ENCODE data around the gene KRT15. TPM values are rescaled to one million over a fixed set of nuclear protein-coding genes. Genes with fewer than 3 reads are reported as not detected.

KRT15 gene
- total and polyA plus RNA-seq, 9 of the 15 experiments (the other 6 are each of a cell fraction or from before 2014, with no cell fraction given): 0.28 to 4.4 (median 0.56) TPM

DNA sequence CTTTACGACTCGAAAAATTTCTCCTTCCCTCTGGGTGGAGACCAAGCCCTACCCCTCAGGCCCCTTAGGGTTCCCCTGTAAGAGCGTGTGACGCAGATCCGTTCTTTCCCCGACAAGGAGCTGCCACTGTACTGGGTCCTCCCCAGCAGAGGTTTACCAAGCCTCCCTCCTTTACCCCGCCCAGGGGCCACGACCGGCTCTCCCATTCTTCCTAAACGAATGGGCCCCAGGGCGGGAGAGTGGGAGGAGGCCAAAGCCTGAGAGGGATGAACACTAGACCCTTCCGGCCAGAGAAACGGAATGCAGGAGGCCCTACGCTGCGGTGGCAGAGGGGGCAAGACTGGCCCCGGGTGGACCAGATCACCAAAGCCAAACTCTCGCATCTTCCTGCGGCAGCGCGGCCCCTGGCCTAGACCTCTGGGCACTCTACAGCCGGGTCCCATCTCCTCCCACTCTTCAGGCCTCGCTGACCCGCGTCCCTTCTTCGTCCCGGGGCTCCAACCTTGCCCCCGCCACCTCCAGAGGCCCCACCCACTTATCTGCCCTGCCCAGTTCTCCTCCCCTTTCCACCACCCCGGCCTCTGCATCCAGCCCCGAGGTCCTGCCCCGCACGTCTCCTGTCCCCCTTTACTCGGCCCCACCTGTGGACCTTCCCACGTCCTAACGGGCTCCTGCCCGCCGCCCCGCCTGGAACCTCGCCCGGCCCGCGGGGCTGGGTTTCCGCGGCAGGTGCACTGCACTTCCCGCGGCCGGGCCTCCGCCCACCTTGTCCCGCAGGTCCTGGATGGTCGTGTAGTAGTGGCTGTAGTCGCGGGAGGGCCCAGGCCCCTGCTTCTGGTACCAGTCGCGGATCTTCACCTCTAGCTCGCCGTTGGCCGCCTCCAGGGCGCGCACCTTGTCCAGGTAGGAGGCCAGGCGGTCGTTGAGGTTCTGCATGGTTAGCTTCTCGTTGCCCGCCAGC, 8.7 kb upstream of the KRT15 start (continued):
- TF ChIP-seq, protein P1, sequence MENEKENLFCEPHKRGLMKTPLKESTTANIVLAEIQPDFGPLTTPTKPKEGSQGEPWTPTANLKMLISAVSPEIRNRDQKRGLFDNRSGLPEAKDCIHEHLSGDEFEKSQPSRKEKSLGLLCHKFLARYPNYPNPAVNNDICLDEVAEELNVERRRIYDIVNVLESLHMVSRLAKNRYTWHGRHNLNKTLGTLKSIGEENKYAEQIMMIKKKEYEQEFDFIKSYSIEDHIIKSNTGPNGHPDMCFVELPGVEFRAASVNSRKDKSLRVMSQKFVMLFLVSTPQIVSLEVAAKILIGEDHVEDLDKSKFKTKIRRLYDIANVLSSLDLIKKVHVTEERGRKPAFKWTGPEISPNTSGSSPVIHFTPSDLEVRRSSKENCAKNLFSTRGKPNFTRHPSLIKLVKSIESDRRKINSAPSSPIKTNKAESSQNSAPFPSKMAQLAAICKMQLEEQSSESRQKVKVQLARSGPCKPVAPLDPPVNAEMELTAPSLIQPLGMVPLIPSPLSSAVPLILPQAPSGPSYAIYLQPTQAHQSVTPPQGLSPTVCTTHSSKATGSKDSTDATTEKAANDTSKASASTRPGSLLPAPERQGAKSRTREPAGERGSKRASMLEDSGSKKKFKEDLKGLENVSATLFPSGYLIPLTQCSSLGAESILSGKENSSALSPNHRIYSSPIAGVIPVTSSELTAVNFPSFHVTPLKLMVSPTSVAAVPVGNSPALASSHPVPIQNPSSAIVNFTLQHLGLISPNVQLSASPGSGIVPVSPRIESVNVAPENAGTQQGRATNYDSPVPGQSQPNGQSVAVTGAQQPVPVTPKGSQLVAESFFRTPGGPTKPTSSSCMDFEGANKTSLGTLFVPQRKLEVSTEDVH (IDR thresholded peaks at IDR 0.05; ENCODE audit: low read depth, partially characterized antibody): no peak
- TF ChIP-seq U2AF2 (optimal IDR thresholded peaks at IDR 0.05; ENCODE audit: low read depth, low read length) (no peak), SMAD4 (CRISPR knock-in tag; conservative IDR thresholded peaks at IDR 0.05) (no peak), FIP1L1 (IDR thresholded peaks at IDR 0.05; ENCODE audit: low read depth, low read length, poor library complexity, severe bottlenecking) (no peak), ID3 (CRISPR knock-in tag; IDR thresholded peaks at IDR 0.05) (no peak), ID3 (tag; IDR thresholded peaks at IDR 0.05) (no peak), BDP1 (IDR thresholded peaks at IDR 0.05; ENCODE audit: insufficient read depth, insufficient read length) (no peak), JUNB (CRISPR knock-in tag; conservative IDR thresholded peaks at IDR 0.05) (no peak), ZNF668 (CRISPR knock-in tag; IDR thresholded peaks at IDR 0.05) (no peak), RCOR1 (IDR thresholded peaks at IDR 0.05; ENCODE audit: borderline replicate concordance in 1 of 2, low read depth in 2 of 2, low read length in 2 of 2) (no peak), KDM5B (IDR thresholded peaks at IDR 0.05; ENCODE audit: insufficient replicate concordance, low read depth, low read length) (no peak), CBFA2T2 (conservative IDR thresholded peaks at IDR 0.05) (no peak), MTA1 (IDR thresholded peaks at IDR 0.05; ENCODE audit: borderline replicate concordance) (no peak), FOXA3 (CRISPR knock-in tag; conservative IDR thresholded peaks at IDR 0.05 in 1 of 2, IDR thresholded peaks at IDR 0.05 in 1 of 2) (no peak), HDAC6 (IDR thresholded peaks at IDR 0.05; ENCODE audit: low read depth, low read length) (no peak), ZNF165 (CRISPR knock-in tag; IDR thresholded peaks at IDR 0.05; ENCODE audit: borderline replicate concordance) (no peak), NR1H2 (CRISPR knock-in tag; IDR thresholded peaks at IDR 0.05) (no peak), KLF1 (tag; IDR thresholded peaks at IDR 0.05) (no peak), NCOA6 (IDR thresholded peaks at IDR 0.05) (no peak; the same call in 1 of the 2 replicates)
- TF ChIP-seq, protein P2, sequence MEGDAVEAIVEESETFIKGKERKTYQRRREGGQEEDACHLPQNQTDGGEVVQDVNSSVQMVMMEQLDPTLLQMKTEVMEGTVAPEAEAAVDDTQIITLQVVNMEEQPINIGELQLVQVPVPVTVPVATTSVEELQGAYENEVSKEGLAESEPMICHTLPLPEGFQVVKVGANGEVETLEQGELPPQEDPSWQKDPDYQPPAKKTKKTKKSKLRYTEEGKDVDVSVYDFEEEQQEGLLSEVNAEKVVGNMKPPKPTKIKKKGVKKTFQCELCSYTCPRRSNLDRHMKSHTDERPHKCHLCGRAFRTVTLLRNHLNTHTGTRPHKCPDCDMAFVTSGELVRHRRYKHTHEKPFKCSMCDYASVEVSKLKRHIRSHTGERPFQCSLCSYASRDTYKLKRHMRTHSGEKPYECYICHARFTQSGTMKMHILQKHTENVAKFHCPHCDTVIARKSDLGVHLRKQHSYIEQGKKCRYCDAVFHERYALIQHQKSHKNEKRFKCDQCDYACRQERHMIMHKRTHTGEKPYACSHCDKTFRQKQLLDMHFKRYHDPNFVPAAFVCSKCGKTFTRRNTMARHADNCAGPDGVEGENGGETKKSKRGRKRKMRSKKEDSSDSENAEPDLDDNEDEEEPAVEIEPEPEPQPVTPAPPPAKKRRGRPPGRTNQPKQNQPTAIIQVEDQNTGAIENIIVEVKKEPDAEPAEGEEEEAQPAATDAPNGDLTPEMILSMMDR (IDR thresholded peaks at IDR 0.05 in 2 of 3, conservative IDR thresholded peaks at IDR 0.05 in 1 of 3; ENCODE audit: insufficient read depth in 2 of 3, low read depth in 1 of 3, low read length in 3 of 3): no peak
